Fibroblast of lung (primary cell): ENCODE results near the gene FAM3D.

Experiments
- CTCF ChIP-seq, 2 donors: IDR thresholded peaks in 1 of 2; conservative IDR thresholded peaks in 1 of 2; 1 replicate in 1 of 2; 2 replicates in 1 of 2; pipeline ENCODE4 v1.5.1; 2011 to 2012; ENCODE audit warnings: low read length in 2 of 2, control low read depth in 1 of 2, inconsistent platforms in 1 of 2, low read depth in 1 of 2, mild to moderate bottlenecking in 1 of 2
- EZH2 ChIP-seq: IDR thresholded peaks from 2 replicates; pipeline ENCODE4 v1.5.1; 2012; ENCODE audit warnings: low read length, control low read depth, mild to moderate bottlenecking; ENCODE audit errors: missing control alignments

DNA sequence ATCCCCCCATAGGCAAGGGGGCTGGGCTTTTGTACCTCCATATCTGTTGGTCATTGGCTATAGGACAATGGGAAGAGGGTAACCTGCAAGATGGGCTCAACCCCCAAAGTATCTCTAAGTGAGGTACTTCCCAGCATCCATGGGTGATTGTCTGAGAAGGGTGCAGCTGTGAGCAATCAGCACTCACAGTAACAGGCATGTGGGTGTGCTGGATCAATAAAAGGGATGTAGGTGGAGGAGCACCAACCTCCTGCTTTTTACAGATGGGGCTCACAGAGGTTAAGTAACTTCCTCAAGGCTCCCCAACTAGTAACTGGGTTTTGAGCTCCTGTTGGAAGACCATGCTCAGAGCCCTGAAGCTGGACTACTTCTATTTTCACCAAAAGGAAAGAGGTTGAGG, 63.0 kb downstream of the FAM3D start:
- no peak for TF ChIP-seq CTCF (conservative IDR thresholded peaks at IDR 0.05 in 1 of 2, IDR thresholded peaks at IDR 0.05 in 1 of 2; ENCODE audit: low read depth in 1 of 2, low read length in 2 of 2)
- no peak for TF ChIP-seq EZH2
